Liver (tissue), 9 donors: Measurements from ENCODE around the gene DGKQ. TPM values are rescaled to one million over a fixed set of nuclear protein-coding genes. Genes with fewer than 3 reads are reported as not detected.

Experiments used
- DNase-seq: peaks from one replicate; pipeline ENCODE4 v3.0.0-alpha.2; 2017; ENCODE audit warnings: low spot score
- H3K27ac ChIP-seq, 2 donors: one replicate each; pipeline ENCODE4 v1.7.0; 2013; ENCODE audit warnings: inconsistent platforms in 2 of 2, low read length in 2 of 2, control low read depth in 1 of 2, low read depth in 1 of 2, mild to moderate bottlenecking in 1 of 2
- H3K27me3 ChIP-seq, 4 donors: one replicate each; pipeline versions ENCODE4 v1.6.1 to v1.7.0; 2013; ENCODE audit warnings: low read length in 3 of 4, inconsistent platforms in 1 of 4, mild to moderate bottlenecking in 1 of 4, moderate library complexity in 1 of 4; ENCODE audit not compliant: control insufficient read depth in 4 of 4, insufficient read depth in 4 of 4
- H3K36me3 ChIP-seq, 4 donors: one replicate each; pipeline versions ENCODE4 v1.6.1 to v1.7.0; 2013; ENCODE audit warnings: low read length in 3 of 4, mild to moderate bottlenecking in 3 of 4, low read depth in 1 of 4, moderate library complexity in 1 of 4; ENCODE audit not compliant: control insufficient read depth in 4 of 4, insufficient read depth in 3 of 4
- H3K4me1 ChIP-seq, 4 donors: one replicate each; pipeline versions ENCODE4 v1.6.1 to v1.7.0; 2013; ENCODE audit warnings: low read length in 3 of 4, mild to moderate bottlenecking in 3 of 4, moderate library complexity in 1 of 4; ENCODE audit not compliant: control insufficient read depth in 4 of 4, insufficient read depth in 4 of 4
- H3K4me3 ChIP-seq, 3 donors: one replicate each; pipeline versions ENCODE4 v1.6.1 to v1.7.0; 2013; ENCODE audit warnings: low read length in 3 of 3, control low read depth in 1 of 3, low read depth in 1 of 3, mild to moderate bottlenecking in 1 of 3
- H3K9ac ChIP-seq, 2 donors: one replicate each; pipeline ENCODE4 v1.7.0; 2013; ENCODE audit warnings: low read length in 2 of 2, mild to moderate bottlenecking in 2 of 2, moderate library complexity in 2 of 2, control low read depth in 1 of 2, low read depth in 1 of 2
- H3K9me3 ChIP-seq, 4 donors: one replicate each; pipeline versions ENCODE4 v1.6.1 to v1.7.0; 2013; ENCODE audit warnings: low read length in 3 of 4; ENCODE audit not compliant: control insufficient read depth in 4 of 4
- EGR1 ChIP-seq, 2 donors: IDR thresholded peaks; 2 replicates each; pipeline ENCODE4 v1.6.1; 2016 to 2018; ENCODE audit warnings: antibody characterized with exemption in 2 of 2, low read depth in 2 of 2
- FOXA1 ChIP-seq: IDR thresholded peaks from 2 replicates; pipeline ENCODE4 v1.6.1; 2016; ENCODE audit warnings: antibody characterized with exemption
- FOXA2 ChIP-seq: IDR thresholded peaks from 2 replicates; pipeline ENCODE4 v1.6.1; 2016; ENCODE audit warnings: antibody characterized with exemption
- HNF4A ChIP-seq, 2 donors: conservative IDR thresholded peaks; 2 replicates each; pipeline ENCODE4 v1.6.1; 2016; ENCODE audit warnings: antibody characterized with exemption in 2 of 2, mild to moderate bottlenecking in 2 of 2
- HNF4G ChIP-seq: IDR thresholded peaks from 2 replicates; pipeline ENCODE4 v1.6.1; 2016; ENCODE audit warnings: antibody characterized with exemption
- NR2F2 ChIP-seq: IDR thresholded peaks from 2 replicates; pipeline ENCODE4 v1.6.1; 2016; ENCODE audit warnings: antibody characterized with exemption
- RAD21 ChIP-seq, 2 donors: IDR thresholded peaks; 2 replicates each; pipeline ENCODE4 v1.6.1; 2016; ENCODE audit warnings: antibody characterized with exemption in 2 of 2, mild to moderate bottlenecking in 2 of 2
- RXRA ChIP-seq, 2 donors: IDR thresholded peaks; 2 replicates each; pipeline ENCODE4 v1.6.1; 2017 to 2018; ENCODE audit warnings: antibody characterized with exemption in 2 of 2, mild to moderate bottlenecking in 1 of 2
- SP1 ChIP-seq: IDR thresholded peaks from 2 replicates; pipeline ENCODE4 v1.6.1; 2018; ENCODE audit warnings: antibody characterized with exemption, mild to moderate bottlenecking
- TAF1 ChIP-seq: conservative IDR thresholded peaks from 2 replicates; pipeline ENCODE4 v1.6.1; 2016; ENCODE audit warnings: antibody characterized with exemption, mild to moderate bottlenecking
- WGBS: extraction: QIAGEN DNeasy Blood & Tissue Kit; methylation state at CpG from one replicate; pipeline ENCODE4 v1.1.7; 2013; 5-methylcytosine and 5-hydroxymethylcytosine counted together
- polyA plus RNA-seq, 2 donors: library from polyadenylated mRNA; stranded (reverse) in 1 of 2; unstranded in 1 of 2; fragments of 200-250 nt in 1 of 2; fragments of >200 nt in 1 of 2; fragmentation: Nextera tagmentation in 1 of 2; extraction: Ambion mirVana in 1 of 2; gene quantifications; one replicate each; pipeline versions ENCODE4 v1.2.1 to v1.2.3, GENCODE V29; 2013 to 2015
- total RNA-seq, 2 donors: library from RNA; depleted of rRNA; stranded (reverse); fragments of >200 nt; gene quantifications; one replicate each; pipeline ENCODE4 v1.2.3, GENCODE V29; 2014
- TF ChIP-seq, protein P1 (sequence below): IDR thresholded peaks from 2 replicates; pipeline ENCODE4 v1.6.1; 2016; ENCODE audit warnings: antibody characterized with exemption
- TF ChIP-seq, protein P2 (sequence below): IDR thresholded peaks from 2 replicates; pipeline ENCODE4 v1.6.1; 2016; ENCODE audit warnings: antibody characterized with exemption, mild to moderate bottlenecking
- TF ChIP-seq, protein P3 (sequence below): IDR thresholded peaks from 2 replicates; pipeline ENCODE4 v1.6.1; 2016; ENCODE audit warnings: antibody characterized with exemption
- donor health status: healthy.
- donor health status: healthy.
- donor health status: healthy.
- donor health status: healthy.
- donor health status: healthy.

The DGKQ gene
- total and polyA plus RNA-seq, 4 donors, result 1.5 to 8.8 (median 3.6) TPM

DNA sequence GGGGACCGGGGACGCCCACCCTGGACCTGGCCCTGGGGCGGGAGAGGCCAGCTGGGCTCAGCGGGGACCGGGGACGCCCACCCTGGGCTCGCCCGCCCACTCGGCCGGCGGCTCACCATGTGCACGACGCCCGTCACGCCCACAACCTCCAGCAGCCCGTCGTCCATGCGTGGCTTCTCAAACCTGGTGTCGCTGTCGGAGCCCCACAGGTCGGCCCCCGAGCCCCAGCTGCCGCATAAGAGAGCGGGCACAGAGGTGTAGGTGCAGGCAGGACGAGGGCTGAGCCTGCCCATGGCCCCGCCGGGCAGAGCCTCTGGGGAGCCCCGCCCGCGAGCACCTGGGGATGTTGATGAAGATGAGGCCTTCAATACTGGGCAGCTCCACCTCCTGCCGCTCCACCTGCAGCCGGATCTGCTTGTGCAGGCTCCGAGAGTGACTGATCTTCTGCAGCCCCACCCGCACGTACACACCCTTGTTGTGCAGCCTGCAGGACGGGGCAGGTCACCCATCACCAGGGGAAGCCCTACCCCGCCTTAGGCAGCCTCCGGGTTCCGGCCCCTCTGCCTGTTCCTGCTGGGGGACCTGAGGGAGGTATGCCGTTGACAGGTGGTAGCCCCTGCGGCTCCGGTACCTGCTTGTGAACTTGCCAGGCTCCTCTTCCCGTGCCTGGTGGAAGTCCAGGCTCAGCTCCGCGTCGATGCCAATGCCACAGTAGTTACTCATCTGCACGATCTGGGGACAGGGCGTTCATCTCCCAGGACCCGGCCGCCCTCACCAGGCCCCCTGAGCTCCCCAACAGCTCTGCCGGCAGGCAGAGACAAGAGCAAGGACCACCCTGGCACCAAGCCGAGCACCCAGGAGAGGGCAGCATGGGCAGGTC is 11.8 kb downstream of the DGKQ start:
- peaks cover 0 to 26% (median 3%) of the 10 kb centered on the region in 4 donors for H3K36me3 ChIP-seq
- DNase-seq, result no peak
- H3K9ac ChIP-seq, result no peak overlapping the region
- 90% methylated on average over 52 of the region's 52 CpGs for WGBS
- TF ChIP-seq, protein P1, sequence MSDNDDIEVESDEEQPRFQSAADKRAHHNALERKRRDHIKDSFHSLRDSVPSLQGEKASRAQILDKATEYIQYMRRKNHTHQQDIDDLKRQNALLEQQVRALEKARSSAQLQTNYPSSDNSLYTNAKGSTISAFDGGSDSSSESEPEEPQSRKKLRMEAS, result no peak
- no peak for TF ChIP-seq FOXA2
- no peak for TF ChIP-seq NR2F2
- no peak overlapping the region for H3K27ac ChIP-seq
- H3K9me3 ChIP-seq, result no peaks in the 10 kb centered on the region
- H3K27me3 ChIP-seq, result no peaks in the 10 kb centered on the region
- no peak overlapping the region for H3K4me3 ChIP-seq
- H3K4me1 ChIP-seq, result no peaks in the 10 kb centered on the region

DNA sequence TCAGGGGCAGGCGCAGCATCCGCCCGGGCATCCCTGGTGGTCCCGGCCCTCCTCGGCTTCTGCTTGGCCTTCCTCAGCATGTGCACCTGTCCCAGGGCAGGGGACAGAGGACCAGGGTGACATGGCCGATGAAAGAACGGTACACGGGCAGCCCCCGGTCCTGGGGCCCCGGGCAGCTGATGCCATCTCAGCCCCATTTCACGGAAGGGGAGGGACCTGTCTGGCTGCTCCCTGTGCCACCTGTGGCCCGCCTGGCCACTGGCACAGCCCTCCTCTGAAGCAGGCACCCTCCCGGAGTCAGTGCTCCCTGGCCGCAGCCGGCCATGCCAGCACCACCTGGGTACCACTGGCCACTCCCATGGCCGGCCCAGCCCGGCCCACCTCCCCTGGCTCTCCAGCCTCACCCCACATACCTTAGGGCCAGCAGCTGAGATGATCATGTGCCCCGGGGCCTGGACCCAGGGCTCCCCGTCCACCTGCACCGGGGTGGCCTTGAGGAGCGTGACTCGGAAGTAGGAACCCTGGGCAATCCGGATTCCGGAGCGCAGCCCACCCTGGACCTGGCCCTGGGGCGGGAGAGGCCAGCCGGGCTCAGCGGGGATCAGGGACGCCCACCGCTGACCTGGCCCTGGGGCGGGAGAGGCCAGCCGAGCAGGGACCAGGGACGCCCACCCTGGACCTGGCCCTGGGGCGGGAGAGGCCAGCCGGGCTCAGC is 12.6 kb downstream of the DGKQ start:
- H3K9ac ChIP-seq, result no peak overlapping the region
- WGBS, result 95% methylated on average over 35 of the region's 35 CpGs
- H3K4me3 ChIP-seq, result no peak overlapping the region
- no peak for DNase-seq
- no peaks in the 10 kb centered on the region for H3K27me3 ChIP-seq
- no peaks in the 10 kb centered on the region for H3K9me3 ChIP-seq
- no peaks in the 10 kb centered on the region for H3K4me1 ChIP-seq
- H3K36me3 ChIP-seq, result peaks cover 0 to 19% (median 3%) of the 10 kb centered on the region in 4 donors
- TF ChIP-seq HNF4G (no peak), TAF1 (no peak), FOXA2 (no peak), SP1 (no peak), FOXA1 (no peak), RAD21 (IDR thresholded peaks at IDR 0.05) (no peak), HNF4A (conservative IDR thresholded peaks at IDR 0.05) (no peak), RXRA (IDR thresholded peaks at IDR 0.05) (no peak), EGR1 (IDR thresholded peaks at IDR 0.05; ENCODE audit: low read depth in 2 of 2) (no peak)
- TF ChIP-seq, protein P2, sequence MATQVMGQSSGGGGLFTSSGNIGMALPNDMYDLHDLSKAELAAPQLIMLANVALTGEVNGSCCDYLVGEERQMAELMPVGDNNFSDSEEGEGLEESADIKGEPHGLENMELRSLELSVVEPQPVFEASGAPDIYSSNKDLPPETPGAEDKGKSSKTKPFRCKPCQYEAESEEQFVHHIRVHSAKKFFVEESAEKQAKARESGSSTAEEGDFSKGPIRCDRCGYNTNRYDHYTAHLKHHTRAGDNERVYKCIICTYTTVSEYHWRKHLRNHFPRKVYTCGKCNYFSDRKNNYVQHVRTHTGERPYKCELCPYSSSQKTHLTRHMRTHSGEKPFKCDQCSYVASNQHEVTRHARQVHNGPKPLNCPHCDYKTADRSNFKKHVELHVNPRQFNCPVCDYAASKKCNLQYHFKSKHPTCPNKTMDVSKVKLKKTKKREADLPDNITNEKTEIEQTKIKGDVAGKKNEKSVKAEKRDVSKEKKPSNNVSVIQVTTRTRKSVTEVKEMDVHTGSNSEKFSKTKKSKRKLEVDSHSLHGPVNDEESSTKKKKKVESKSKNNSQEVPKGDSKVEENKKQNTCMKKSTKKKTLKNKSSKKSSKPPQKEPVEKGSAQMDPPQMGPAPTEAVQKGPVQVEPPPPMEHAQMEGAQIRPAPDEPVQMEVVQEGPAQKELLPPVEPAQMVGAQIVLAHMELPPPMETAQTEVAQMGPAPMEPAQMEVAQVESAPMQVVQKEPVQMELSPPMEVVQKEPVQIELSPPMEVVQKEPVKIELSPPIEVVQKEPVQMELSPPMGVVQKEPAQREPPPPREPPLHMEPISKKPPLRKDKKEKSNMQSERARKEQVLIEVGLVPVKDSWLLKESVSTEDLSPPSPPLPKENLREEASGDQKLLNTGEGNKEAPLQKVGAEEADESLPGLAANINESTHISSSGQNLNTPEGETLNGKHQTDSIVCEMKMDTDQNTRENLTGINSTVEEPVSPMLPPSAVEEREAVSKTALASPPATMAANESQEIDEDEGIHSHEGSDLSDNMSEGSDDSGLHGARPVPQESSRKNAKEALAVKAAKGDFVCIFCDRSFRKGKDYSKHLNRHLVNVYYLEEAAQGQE, result no peak
- TF ChIP-seq, protein P1, result no peak
- TF ChIP-seq, protein P3, sequence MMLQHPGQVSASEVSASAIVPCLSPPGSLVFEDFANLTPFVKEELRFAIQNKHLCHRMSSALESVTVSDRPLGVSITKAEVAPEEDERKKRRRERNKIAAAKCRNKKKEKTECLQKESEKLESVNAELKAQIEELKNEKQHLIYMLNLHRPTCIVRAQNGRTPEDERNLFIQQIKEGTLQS, result no peak
- no peak overlapping the region for H3K27ac ChIP-seq
